ENCODE data around the gene SLC35F6.

The SLC35F6 gene

DNA sequence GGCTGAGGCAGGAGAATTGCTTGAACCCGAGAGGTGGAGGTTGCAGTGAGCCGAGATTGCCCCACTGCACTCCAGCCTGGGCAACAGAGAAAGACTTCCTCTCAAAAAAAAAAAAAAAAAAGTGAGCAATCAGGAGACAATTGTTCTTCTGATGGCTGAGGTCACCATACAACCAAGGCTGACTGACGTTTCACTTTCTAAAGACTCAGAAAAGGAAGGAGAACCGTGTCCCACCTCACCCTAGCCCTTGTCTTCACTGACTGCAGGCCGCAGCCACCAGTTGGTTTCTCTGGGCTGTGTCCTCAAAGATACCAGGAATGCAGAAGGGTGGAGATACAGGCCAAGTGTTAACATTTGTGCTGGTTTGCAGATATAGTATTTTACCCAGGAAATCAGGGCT is 7.7 kb upstream of the SLC35F6 start:
- no peaks in the 10 kb centered on the region for H3F3A ChIP-seq (ENCODE audit: insufficient read depth, low read length)
- no peak overlapping the region for H3K4me3 ChIP-seq (ENCODE audit: low read length)
- DNase-seq = no peak
- H4K20me1 ChIP-seq (ENCODE audit: insufficient read depth, low read length) = no peaks in the 10 kb centered on the region
- no peak overlapping the region for H3K27ac ChIP-seq (ENCODE audit: low read length)
- no peaks in the 10 kb centered on the region for H3K36me3 ChIP-seq (replicated peaks; ENCODE audit: insufficient read depth, low read length)
- no peak overlapping the region for H2AFZ ChIP-seq (ENCODE audit: low read length)
- H3K9me2 ChIP-seq (replicated peaks; ENCODE audit: insufficient read depth, low read length) = no peaks in the 10 kb centered on the region
- no peak overlapping the region for H3K9ac ChIP-seq (ENCODE audit: low read length)
- H3K79me2 ChIP-seq (ENCODE audit: low read length) = no peaks in the 10 kb centered on the region
- H3K4me1 ChIP-seq (ENCODE audit: low read length) = no peaks in the 10 kb centered on the region
- no peaks in the 10 kb centered on the region for H3K9me3 ChIP-seq (replicated peaks; ENCODE audit: insufficient read depth, low read length)
- no peak overlapping the region for H3K4me2 ChIP-seq (ENCODE audit: low read depth, low read length)
- TF ChIP-seq, protein P1, sequence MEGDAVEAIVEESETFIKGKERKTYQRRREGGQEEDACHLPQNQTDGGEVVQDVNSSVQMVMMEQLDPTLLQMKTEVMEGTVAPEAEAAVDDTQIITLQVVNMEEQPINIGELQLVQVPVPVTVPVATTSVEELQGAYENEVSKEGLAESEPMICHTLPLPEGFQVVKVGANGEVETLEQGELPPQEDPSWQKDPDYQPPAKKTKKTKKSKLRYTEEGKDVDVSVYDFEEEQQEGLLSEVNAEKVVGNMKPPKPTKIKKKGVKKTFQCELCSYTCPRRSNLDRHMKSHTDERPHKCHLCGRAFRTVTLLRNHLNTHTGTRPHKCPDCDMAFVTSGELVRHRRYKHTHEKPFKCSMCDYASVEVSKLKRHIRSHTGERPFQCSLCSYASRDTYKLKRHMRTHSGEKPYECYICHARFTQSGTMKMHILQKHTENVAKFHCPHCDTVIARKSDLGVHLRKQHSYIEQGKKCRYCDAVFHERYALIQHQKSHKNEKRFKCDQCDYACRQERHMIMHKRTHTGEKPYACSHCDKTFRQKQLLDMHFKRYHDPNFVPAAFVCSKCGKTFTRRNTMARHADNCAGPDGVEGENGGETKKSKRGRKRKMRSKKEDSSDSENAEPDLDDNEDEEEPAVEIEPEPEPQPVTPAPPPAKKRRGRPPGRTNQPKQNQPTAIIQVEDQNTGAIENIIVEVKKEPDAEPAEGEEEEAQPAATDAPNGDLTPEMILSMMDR (IDR thresholded peaks at IDR 0.05; ENCODE audit: low read length) = no peak
- TF ChIP-seq EZH2phosphoT487 (IDR thresholded peaks at IDR 0.05; ENCODE audit: low read length) = no peak
- no peak for TF ChIP-seq EZH2 (optimal IDR thresholded peaks at IDR 0.05; ENCODE audit: low read depth, low read length)
- H3K27me3 ChIP-seq (replicated peaks; ENCODE audit: insufficient read depth, low read length) = no peaks in the 10 kb centered on the region

DNA sequence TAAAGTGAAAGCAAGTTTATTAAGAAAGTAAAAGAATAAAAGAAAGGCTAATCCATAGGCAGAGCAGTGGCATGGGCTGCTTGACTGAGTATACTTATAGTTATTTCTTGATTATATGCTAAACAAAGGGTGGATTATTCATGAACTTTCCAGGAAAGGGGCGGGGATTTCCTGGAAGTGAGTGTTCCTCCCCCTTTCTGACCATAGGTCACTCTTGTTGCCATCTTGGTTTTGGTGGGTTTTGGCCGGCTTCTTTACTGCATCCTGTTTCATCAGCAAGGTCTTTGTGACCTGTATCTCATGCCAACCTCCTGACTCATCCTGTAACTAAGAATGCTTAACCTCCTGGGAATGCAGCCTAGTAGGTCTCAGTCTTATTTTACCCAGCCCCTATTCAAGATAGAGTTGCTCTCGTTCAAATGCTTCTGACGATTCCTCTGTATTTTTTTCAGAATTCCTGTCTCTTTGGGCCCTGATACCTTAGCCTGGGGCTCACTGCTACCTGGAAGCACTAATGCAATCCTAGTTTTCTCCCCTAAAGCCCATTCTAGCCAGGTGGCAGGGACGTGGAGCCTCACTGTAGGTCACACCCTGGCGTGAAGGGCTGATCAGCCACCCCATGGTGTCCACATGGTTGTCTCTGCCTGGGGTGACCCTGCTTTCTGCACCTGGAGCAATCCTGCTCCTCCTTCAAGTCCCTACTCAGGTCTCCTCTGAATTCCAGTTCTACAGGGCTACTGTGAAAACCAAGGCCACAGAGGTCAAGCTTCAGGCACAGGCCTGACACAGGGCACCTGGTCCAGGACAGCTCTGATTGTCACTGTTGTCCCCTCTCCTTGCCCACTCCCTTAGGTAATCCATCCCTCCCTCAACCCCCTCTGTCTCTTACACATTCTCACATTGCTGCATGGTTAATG is 6.0 kb upstream of the SLC35F6 start:
- Histone ChIP-seq H2AFZ (ENCODE audit: low read length) (no peak overlapping the region), H3K4me1 (ENCODE audit: low read length) (no peaks in the 10 kb centered on the region), H3K9me2 (replicated peaks; ENCODE audit: insufficient read depth, low read length) (no peaks in the 10 kb centered on the region), H3K9ac (ENCODE audit: low read length) (no peak overlapping the region), H3K27me3 (replicated peaks; ENCODE audit: insufficient read depth, low read length) (no peaks in the 10 kb centered on the region), H3K4me3 (ENCODE audit: low read length) (no peak overlapping the region), H3K79me2 (ENCODE audit: low read length) (no peaks in the 10 kb centered on the region), H4K20me1 (ENCODE audit: insufficient read depth, low read length) (no peaks in the 10 kb centered on the region), H3K27ac (ENCODE audit: low read length) (no peak overlapping the region), H3K4me2 (ENCODE audit: low read depth, low read length) (no peak overlapping the region; the same call in 1 of the 2 replicates), H3F3A (ENCODE audit: insufficient read depth, low read length) (no peaks in the 10 kb centered on the region), H3K36me3 (replicated peaks; ENCODE audit: insufficient read depth, low read length) (no peaks in the 10 kb centered on the region), H3K9me3 (replicated peaks; ENCODE audit: insufficient read depth, low read length) (no peaks in the 10 kb centered on the region)
- no peak for TF ChIP-seq EZH2phosphoT487 (IDR thresholded peaks at IDR 0.05; ENCODE audit: low read length)
- no peak for TF ChIP-seq EZH2 (optimal IDR thresholded peaks at IDR 0.05; ENCODE audit: low read depth, low read length)
- TF ChIP-seq, protein P1 (IDR thresholded peaks at IDR 0.05; ENCODE audit: low read length) = no peak
- no peak for DNase-seq

DNA sequence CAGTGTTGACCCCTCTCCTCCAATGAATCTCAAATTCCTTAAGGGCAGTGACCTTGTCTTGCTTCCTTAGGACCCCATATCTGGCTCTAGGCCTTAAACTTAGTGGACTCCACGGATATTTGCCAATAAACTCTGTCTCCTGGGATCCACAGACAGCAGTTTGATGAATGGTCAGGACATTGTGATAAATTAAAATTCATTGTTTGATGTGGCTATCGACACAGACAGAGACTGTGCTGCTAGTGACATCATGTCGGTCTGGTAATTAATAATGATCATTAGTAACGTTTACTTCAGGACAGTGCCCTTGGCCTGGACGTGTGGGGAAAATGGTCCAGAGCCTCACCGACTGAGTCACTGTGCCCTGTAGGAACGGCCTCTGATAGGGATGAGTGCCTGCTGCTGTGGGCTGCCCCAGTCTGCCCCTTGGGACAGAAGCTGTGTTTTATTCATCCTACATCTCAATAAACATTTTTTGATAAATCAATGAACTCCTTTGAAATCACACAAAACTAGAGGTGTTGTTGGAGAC is 5.2 kb upstream of the SLC35F6 start:
- no peak overlapping the region for H3K9ac ChIP-seq (ENCODE audit: low read length)
- no peaks in the 10 kb centered on the region for H3K4me1 ChIP-seq (ENCODE audit: low read length)
- H3K9me2 ChIP-seq (replicated peaks; ENCODE audit: insufficient read depth, low read length) = no peaks in the 10 kb centered on the region
- H3K79me2 ChIP-seq (ENCODE audit: low read length) = no peaks in the 10 kb centered on the region
- no peak overlapping the region for H2AFZ ChIP-seq (ENCODE audit: low read length)
- no peak for TF ChIP-seq EZH2 (optimal IDR thresholded peaks at IDR 0.05; ENCODE audit: low read depth, low read length)
- TF ChIP-seq, protein P1 (IDR thresholded peaks at IDR 0.05; ENCODE audit: low read length) = no peak
- TF ChIP-seq EZH2phosphoT487 (IDR thresholded peaks at IDR 0.05; ENCODE audit: low read length) = no peak
- DNase-seq = no peak
- H3K27me3 ChIP-seq (replicated peaks; ENCODE audit: insufficient read depth, low read length) = no peaks in the 10 kb centered on the region
- no peaks in the 10 kb centered on the region for H4K20me1 ChIP-seq (ENCODE audit: insufficient read depth, low read length)
- no peaks in the 10 kb centered on the region for H3K9me3 ChIP-seq (replicated peaks; ENCODE audit: insufficient read depth, low read length)
- no peaks in the 10 kb centered on the region for H3F3A ChIP-seq (ENCODE audit: insufficient read depth, low read length)
- no peak overlapping the region for H3K4me2 ChIP-seq (ENCODE audit: low read depth, low read length)
- no peak overlapping the region for H3K27ac ChIP-seq (ENCODE audit: low read length)
- no peak overlapping the region for H3K4me3 ChIP-seq (ENCODE audit: low read length)
- no peaks in the 10 kb centered on the region for H3K36me3 ChIP-seq (replicated peaks; ENCODE audit: insufficient read depth, low read length)

Measured in MM.1S (cell line).